Nucleus accumbens (tissue), 56 donors: Measurements from ENCODE around the gene PTPRT.

ENCODE experiments used
- DNase-seq, 56 donors: peaks; one replicate each; lab custom pipeline; 2025; lab: John Stamatoyannopoulos, UW

The PTPRT gene

DNA sequence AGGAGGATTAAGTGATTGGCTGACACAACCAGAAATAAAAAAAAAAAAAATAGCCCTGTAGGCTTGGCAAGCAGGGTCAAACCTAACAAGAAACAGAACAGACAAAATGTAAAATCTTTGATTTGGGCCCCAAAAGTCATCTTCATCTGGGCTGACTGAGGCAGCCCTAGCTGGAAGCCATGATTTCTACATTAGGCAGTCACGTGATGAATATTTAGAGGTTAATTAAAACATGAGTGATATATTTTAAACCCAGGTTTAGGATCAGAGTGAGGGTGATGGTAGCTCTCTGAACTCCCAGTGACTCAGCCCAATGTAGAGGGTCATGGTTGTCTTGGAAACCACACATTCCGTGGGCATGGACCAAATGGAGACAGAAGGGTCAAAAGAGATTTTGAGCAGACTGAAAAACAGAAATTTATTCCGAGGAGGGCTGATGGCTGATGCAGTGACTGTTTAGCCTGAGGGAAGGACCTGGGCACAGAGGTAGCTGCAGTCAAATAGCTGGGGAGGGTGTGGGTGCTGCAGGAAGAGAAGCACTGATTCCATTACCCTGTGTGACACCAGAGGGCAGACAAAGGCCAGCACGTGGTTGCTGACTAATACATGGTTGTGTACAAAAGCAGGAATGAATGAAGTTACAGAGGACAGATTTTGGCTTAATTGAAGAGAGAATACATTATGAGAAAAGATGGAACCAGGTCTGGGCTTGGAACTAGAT is 998.4 kb downstream of the PTPRT start:
- DNase-seq = no peak

DNA sequence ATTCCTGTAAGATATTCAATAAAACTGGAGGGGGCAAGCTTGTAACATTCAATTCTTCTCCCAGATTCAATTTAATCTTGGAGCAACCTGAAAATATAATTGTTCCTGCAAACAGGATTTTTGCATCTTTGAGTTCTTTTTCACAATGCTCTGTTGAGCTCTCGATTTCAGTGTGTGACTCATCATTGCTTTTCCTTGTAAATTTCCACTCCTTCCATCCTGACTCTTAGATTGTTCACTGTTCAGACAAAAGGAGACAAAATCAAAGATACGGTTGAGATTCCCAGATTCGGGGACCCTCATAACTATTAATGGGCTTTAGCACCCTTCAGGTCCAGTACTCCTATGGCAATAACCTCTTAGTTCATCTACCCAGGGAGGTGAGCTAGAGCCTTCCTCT is 999.6 kb downstream of the PTPRT start:
- peak in 1 of 56 donors; percentile 2 for DNase-seq

DNA sequence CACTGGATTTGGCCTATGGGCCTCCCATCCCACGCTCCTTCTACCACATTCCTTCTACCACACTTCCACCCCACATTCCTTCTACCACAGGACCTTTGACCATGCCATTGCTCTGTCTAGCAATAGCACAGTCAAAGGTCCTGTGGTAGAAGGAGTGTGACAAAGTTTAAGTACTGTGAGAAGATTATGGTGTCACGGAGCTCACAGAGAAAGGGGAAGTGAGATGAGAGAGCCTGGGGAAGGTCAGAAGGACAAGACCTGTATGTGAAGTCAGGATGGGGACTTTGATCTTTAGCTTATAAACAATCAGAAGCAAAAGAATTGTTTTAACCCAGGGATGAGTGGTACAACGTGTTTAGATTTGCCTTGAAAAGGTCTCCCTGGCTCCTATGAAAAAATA is 1003.4 kb downstream of the PTPRT start:
- DNase-seq = no peak

DNA sequence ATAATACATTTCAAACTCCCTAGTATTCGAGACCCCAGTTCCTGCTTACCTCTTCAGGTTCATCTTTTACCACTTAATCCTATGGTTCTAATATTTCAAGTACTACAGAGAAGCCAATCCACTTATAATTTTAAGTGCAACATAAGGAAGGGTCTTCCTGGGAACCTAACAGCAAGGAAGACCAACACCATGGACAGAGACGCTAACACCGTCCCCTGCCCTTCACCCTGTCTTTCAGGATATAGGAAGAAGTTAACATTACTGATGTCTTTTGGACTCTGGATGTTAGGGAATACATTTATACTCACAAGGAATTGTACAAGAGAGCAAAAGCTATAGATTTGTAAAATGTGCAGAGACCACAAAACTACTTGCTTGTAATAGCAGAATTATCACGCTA is 1006.6 kb downstream of the PTPRT start:
- DNase-seq = no peak

- DNase-seq = no peak
These were observed 1008.6 kb downstream of the PTPRT start for GRCh38 chr20:42181064-42181463.

- DNase-seq = no peak
These were observed 1009.9 kb downstream of the PTPRT start for GRCh38 chr20:42179768-42180167.

DNA sequence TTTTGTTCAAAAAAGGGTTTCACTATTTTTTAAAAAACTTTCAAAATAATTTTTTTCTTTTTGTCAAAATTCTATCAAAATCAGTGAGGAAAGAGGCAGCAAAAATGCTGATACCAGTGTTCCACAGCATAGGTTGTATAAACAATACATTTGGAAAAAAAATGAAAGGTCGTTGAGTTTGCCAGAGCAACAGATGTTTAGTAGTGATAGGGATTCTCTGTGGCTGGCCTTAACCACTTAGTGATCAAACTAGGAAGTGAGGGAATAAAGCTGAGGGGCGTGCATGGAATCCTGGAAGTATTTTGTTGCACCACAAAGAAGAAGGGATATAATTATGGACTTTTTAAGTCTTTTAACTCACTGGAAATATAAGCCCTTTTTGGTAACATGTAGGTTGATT is 1016.3 kb downstream of the PTPRT start:
- no peak for DNase-seq

DNA sequence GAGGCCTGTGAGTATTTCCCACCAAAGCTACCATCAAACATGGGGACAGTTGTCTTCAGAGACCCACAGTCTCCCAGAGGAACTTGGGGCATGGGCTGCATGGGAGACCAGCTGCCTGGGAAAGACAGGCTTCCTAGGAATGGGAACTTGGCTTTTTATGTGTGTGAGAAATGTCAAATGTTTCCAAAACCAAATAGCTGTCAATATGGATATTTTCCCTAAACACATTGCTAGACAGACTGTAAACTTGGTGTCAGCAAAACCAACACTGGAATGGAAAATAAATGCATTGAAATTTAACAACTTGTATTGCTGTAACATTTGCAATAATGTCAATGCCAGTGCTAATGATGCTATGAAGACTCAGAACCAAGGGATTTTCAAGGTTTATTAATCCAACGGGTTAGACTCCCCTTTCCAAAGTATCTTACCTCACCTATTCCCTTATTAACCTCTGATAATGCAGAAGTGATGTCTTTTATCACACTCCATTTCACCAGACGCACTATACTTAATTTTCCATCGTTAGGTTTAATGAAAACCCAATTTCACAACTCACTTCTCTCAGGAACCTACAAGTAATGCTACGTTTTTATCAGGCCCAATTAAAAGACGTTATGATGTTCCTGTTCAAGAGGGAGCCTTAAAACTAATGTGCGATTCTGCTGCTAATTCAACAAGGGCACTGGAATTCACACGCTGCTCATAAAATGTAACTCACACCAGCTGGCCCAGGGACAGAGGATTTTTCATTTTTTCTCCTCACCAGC is 1025.4 kb downstream of the PTPRT start:
- DNase-seq = no peak

DNA sequence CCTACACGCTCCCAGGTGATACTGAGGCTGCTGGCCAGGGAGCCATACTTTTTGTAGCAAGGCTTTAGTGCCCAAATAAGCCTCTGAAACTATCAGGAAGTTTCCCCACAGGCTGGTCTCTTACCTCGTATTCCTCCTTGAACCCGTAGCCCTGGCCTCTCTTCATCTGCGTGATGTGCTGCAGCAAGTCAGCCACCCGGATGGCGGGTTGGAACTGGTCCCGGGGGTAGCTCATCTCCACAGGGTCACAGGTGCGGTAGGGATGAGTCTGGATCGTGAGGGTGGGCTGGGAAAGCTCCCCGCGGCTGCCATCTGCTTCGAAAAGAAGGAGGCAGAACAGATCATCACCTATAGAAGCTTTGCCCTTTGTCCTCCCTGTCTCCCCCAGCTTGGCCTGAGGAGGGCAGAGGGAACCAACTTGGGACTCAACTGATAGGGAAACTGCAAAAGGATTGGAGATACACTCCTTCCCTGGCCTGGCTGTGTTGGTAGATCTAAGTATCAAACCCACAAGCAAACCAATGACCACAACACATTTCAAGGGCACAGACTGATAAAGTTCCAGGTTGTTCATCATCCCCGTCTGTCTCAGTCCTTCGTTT is 1028.4 kb downstream of the PTPRT start:
- no peak for DNase-seq

DNA sequence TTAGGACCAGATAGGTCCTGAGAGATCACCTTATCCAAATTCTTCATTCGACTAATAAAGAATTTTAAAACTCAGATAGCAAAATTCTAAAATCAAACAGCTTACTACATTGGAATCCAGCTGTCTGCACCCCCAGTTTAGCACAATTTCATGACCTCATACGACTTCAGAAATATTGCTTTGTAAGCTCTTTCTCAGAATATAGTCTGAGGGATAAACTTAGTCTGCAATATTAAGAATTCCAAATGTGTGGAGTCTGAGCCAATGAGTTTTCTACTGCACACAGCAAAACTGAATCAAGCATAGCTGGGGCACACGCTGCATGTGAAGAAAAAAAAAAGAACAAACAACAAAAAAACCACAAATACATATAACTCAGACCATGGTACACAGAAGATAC is 1029.9 kb downstream of the PTPRT start:
- DNase-seq = no peak

DNA sequence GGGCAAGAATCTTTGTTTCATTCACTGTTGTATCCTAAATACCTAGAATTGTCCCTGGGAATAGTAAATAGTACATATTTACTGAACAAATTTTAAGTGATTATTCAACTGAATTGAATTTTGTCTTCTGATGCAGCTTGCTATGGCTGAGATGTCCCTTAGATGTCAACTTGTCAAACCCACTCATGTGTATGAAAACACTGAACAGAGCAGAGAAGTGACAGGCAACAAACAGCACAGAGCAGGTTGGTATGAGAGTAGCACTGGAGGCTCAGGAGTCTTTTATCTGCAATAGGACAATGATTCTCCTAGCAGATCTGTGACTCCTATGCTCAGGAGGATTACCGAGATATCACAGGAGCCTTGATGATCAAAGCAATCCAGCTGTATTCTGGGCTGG is 1031.4 kb downstream of the PTPRT start:
- DNase-seq = no peak

GRCh38 chr20:42155586-42155985 is 1034.1 kb downstream of the PTPRT start:
- no peak for DNase-seq

DNA sequence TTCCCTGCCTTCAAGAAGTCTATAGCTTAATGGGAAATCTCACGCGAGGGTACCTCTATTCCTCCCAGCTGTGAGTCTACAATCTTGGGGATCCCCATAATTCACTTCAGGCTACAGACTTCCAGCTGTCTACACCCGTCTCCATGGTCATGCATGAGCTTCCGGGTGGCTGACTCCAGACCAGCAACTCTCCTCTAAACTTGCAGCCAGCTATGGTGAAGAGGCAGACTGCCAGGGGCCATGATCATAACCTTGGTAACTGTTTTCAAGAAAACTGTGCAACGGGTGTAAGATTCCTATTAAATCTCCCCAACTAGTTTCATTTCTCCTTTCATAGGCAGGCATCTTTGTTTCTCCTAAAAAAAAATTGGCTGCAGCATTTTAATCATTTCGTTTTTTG is 1037.1 kb downstream of the PTPRT start:
- peak in 6 of 56 donors; percentile 2 to 36 (median 4) for DNase-seq

GRCh38 chr20:42150230-42150629 is 1039.5 kb downstream of the PTPRT start:
- DNase-seq = no peak

DNA sequence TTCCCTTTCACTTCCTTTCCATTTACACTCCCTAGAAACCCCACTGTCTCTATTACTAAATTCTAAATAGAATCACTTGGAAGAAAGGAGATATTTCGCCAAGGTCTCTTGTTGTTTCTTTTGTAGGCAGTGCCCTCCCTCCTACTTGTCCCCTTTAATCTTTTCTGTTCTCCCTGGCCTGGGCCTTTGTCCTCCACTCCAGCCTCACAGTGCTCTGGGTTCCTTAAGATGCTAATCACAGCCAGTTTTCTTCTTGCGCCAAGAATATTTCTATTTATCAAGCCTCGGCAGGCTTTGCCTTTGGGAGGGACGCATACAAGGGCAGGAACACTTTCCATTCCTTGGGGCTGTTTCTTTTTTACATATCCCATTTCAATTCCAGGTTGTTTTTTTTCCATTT is 1051.0 kb downstream of the PTPRT start:
- DNase-seq = peak in 17 of 56 donors; percentile 0 to 54 (median 12)

GRCh38 chr20:42134265-42135098 is 1055.2 kb downstream of the PTPRT start:
- DNase-seq = no peak

DNA sequence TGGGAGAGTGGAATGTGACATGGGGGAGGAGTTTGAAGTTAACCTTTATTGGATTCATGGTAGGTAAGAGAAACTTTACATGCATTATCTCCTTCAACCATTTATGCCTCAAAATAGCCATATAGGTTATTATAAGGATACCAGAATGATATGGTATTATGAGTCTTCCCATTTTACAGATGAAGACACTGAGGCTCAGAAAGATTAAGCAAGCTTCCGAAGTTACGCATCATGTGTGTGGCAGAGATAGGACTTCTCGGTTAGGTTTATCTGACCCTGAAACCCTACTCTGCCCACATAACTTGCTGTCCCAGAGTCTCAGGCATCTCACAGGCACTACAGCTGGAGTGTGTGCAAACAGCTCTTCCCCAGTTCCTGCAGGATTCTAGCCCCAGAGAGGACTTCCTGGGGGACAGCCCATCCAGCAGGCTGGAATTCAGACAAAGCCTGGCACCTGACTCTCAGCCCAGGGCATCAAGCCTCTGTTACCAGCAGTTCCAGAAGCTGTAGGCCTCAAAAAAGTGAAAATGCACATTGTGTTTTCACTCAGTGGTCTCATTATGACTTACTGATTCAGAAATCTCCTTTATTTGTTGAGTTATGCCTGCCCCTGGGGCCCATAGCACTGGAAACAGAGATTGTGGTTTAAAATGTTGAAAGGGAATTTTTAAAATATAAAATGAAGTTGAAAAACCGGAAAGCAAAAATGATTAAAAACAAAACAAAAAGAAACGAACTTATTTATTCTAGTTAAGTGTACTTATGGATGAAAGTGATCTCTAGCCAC is 1058.7 kb downstream of the PTPRT start:
- no peak for DNase-seq

DNA sequence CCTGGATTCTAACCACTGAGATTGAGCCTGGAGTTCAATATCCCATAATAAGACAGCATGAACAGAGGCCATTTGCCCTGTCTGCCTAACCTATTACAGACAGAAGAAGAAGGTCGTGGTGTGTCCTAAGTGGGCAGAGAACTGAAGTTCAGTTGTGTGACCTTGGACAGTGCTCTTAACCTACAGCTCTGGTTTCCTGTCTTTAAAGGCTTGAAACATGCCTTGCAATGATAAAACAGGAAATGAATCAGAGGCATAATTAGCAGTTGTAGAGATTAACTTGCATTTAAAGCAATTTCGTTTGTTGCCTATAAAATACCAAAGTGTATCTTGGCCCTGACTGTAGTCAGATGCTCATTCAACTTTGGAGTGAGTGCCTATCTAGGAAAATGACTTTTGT is 1064.3 kb downstream of the PTPRT start:
- no peak for DNase-seq

DNA sequence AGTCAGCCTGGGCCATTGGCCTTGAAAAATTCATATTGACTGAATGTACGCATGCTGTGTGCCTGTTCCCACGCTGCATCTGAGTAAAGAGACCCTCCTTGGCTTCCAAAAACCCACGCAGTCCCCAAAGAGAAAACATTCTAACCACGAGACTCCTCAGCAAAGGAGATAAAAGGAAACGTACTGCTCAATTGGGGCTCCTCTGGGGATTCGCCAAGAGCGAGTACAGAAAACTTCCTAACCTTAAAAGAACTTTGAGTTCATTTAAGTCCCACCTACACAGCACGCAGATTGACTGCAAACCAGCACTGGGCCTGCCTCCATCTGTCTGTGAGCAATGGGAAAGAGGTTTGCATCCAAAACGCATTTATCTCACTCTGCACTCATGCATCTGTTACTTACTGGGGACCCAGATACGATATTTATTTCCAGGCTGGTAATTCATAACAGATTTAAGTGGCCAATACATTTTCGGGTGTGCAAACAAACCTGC is 1065.7 kb downstream of the PTPRT start:
- no peak for DNase-seq
